GM08714 (cell line): Measurements from ENCODE around the gene FGGY.
"Not testable (repeated sequence)": the region's sequence is repeated elsewhere in the genome, so short reads cannot be mapped to it uniquely, and the experiment has no call there.

Experiments
- H3K4me3 ChIP-seq: fragments of 200-500 bp; sonication (Bioruptor generic); 2 replicates; pipeline ENCODE4 v1.5.1; 2014; ENCODE audit warnings: mild to moderate bottlenecking, low read length, inconsistent platforms
- ZNF274 ChIP-seq: IDR thresholded peaks from 2 replicates; pipeline ENCODE4 v1.6.1; 2012; ENCODE audit warnings: mild to moderate bottlenecking, low read depth, low read length

FGGY gene

DNA sequence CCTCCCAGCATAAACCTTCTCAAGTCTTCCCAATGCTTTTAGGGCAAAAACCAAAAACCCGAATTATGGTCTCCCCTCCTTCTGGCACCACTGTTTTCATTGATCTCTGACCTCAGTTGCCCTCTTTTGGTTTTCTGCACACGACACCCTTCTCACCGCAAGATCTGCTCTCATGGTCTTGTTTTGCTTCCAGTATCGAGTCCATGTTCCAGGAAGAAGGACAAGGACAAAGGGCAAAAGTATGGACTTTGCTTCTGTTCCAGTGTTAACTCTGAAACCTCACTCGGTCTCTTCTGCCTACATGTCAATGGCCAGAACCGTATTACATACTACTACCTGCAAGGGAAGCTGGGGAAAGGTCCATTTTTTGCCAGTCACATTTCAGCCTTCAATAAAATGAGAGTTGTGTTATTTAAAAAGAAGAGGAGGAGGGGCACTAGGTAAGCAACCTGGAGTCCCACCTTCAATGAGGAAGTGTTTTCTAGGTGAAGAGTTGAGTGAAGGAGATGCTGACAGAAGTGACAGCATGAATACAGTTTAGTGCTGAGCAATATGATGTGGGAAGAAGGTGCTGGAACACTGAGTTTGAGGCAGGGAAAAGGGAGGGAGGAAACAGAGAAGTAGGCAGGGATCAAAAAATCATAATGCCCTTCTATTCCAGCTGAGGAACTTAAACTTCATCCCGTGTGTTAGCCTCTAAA, 183.4 kb downstream of the FGGY start:
- no peak for TF ChIP-seq ZNF274
- no peak overlapping the region for H3K4me3 ChIP-seq

DNA sequence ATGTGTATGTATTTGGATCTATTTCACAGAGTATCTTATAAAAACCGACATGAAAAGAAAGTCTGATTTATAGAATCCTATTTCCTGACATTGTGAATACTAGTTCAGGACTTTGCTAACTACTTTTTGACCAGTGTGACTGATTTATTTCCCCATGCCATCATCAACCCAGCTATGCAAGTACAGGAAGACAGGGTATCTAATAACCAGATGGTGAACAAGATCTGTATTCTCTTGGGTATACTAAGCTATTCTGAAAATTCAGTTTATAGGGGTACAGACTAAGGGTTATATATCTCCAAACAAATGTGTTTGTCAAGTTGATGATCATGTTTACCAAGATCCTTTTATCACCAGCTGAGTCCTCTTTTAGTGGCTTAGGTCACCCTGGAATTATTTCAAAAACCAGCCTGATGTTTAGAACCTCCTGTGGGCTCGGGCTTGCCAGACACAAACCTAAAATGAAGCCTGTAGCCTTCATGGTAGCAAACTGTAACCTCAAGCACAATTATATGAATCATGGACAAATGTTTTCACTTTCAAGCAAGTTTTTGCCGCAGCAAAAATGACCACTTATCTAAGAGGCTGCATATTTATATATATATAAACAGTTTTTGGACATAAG, 185.1 kb downstream of the FGGY start:
- no peak for TF ChIP-seq ZNF274
- no peak overlapping the region for H3K4me3 ChIP-seq

DNA sequence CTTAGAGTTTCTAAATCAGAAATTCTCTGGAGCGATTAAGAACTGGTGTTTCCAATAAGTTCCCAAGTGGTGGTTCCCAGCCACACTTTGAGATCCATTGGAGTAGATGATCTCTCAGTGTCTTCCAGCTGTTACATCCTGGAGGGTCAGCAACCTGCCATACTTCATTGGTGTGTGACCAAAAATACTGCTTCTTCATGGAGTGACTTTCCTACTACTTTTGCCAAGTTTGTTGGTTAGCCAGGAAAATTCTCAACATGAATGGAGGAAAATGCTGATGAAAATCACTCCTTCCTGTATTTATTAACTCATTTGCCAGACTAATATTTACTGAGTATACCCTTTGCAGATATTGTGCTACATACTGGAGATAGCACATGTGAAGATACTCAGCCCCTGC, 186.1 kb downstream of the FGGY start:
- no peak overlapping the region for H3K4me3 ChIP-seq
- no peak for TF ChIP-seq ZNF274

DNA sequence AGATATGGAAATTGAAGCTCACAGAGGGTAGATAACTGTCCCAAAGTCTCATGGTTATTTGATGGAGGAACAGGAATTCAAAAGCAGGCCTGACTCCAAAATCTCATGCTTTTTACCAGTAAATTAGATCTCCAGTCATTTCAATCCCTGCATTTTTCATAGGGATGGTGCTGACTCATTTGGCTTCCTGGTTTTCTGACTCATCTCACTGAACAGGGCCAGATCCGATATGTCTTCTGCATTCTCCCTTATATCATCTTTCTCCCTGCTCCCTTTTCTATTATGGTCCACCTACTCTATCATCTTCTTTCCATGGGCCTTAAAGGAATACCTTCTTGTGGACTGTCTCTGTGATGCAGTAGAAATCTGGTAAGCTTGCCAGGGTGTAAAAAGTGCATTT, 187.2 kb downstream of the FGGY start:
- no peak overlapping the region for H3K4me3 ChIP-seq
- TF ChIP-seq ZNF274: no peak

DNA sequence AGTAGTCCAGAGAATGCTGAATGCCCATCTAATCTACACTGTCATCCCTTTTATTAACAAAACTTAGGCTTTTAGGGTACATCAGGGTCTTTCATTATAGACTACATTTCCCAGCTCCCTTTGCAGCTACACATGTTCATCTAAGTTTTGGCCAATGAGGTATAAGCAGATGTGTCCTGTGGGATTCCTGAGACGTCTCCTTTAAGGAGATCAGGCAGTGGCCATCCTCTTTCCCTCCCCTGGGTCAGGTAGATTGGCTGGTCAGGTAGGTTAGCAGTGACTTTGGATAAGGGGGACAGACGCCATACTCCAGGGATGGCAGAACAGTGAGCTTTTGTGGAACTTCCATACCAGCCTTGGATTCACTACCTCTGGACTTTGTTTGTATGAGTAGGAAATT, 188.3 kb downstream of the FGGY start:
- no peak for TF ChIP-seq ZNF274

DNA sequence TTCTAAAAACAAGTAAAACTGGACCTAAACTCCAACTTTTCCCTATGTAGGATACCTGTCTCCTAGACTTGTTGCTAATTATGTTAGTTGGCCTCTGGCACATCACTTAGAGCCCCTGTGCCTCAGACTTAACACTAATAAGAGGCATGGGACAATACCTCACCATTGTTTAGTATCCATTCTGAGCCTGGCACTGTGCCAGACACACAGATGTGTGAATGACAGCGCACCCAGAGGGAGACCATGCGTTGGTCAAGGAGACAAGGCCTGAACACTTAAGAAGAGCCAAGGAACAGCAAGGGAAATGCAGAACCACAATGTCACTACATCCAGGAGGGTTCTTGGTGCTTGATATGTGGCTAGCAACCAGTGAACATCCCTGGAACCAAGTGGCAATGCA, 189.1 kb downstream of the FGGY start:
- no peak for TF ChIP-seq ZNF274
- H3K4me3 ChIP-seq: no peak overlapping the region

More for the DNA sequence above, 188.3 kb downstream of the FGGY start:
- H3K4me3 ChIP-seq: no peak overlapping the region

DNA sequence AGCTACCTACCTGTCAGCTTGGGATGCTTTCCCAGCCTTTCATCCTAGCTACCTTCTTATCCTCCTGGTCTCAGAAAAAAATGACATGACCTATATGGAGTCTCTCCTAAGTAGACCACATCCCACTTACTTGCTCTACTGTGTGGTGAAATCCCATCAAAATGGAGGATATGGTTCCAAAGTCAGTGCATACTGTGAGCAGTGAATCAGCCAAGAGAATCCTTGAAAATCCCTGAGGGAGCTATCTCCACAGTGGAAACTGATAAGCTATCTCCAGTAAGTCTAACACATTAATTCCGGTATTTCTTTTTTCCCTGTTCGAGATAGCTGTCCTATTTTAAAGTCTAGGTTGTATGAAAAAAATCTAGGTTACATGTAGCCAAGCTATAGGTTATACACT, 189.7 kb downstream of the FGGY start:
- no peak for TF ChIP-seq ZNF274
- no peak overlapping the region for H3K4me3 ChIP-seq

DNA sequence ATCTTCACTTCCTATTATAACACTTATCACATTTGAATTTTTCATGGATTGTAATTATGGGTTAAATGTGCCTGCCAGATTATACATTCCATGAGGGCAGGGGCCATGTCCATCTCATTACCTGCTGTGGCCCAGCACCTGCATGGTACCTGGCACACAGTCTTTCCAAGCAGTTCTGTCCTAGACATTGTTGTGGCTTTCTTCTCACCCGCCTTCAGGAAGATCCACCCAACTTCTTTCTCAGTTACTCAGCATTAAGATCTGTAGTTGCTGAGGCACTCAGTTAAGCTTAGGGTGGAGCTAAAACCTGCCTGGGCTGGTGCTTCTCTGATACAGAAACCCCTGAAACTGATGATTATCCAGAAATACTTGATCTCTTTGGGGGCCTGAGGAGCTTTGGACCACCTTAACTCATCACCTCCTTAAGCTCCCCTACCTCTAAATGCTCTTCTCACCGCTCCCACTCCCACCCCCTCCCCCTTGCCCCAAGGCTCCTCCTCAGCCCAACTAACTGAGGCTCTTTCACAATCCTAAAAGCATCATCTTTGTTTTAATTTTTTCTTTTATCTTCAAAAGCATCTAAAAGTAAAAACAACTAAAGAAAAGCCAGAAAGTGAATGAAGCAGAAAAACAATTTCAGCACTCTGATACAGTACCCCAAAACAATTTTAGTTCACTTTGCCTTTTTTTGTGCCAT, 190.6 kb downstream of the FGGY start:
- no peak overlapping the region for H3K4me3 ChIP-seq
- TF ChIP-seq ZNF274: no peak

DNA sequence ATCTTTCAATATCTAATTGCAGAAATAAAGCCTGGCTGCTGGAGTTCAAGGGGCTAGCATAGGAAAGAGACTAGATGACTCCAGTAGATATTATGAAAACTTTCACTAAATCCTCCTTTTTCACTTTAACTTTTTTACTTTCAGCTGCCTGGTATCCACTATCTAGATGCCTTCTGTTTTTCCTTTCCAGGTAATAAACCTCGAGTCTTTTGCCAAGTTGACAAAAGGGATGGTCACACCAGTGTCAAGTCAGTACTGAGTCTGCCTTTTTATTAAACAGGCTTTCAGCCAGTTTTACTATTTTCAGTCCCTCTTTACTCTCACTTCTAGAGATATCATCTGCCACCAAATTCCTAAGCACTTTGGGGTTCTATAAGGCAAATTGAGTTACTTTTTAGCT, 195.6 kb downstream of the FGGY start:
- TF ChIP-seq ZNF274: no peak
- no peak overlapping the region for H3K4me3 ChIP-seq

DNA sequence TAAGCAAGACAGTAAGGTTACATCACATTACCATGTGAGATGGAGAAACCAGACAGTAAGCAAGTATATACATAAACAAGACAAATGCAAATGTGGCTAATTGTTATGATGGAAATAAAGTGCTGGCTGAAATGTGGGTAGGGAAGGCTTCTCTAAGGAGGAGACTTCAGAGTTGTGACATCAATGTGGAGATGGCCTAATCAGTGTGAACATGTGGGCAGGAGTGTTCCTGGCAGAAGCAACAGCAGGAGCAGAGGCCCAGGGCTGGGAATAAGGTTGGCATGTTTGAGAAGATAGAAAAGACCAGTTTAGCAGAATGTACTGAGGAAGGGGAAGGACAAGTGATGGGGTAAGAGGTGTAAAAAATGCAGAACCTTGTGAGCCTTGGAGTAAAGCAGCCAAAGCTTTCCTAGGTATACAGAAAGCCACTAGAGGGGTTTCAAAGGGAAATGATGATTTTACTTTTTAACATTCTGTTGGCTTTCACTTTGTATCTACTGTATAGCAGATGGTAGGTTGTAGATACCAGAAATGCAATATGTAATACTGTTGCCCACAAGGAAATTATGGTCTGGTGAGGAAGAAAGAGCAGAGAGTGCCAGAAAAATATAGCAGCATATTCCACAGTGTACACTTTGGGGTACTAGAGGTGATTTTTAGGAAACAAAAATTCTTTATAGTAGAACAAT, 197.4 kb downstream of the FGGY start:
- H3K4me3 ChIP-seq: no peak overlapping the region
- TF ChIP-seq ZNF274: no peak

DNA sequence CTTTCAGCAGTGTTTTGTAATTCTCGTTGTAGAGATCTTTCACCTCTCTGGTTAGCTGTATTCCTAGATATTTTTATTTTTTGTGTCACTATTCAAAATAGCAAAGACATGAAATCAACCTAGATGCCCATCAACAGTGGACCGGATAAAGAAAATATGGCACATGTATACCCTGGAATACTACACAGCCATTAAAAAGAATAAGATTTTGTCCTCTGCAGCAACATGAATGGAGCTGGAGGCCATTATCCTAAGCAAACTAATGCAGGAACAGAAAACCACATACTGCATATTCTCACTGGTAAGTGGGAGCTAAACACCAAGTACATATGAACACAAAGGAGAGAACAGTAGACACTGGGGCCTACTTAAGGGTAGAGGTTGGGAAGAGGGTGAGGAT, 199.3 kb downstream of the FGGY start:
- H3K4me3 ChIP-seq: not testable (repeated sequence)

DNA sequence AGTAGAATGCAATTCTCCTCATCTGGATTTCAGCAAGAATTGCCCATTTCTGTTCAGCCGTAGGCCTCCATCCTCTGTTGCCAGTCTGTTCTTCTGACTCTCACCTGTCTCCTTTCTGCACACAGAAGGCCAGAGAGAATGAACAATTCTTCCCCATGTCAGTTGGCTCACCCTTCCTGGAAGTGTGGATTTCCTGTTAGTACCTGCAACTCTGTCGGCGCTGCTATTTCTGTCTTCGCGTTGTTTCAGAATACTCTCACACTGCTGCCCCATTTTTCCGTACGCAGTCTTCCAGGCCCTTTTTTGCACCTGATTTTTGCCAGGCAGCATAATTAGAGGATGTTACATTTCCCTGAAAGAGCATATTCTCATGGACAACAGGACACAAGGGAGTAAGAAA, 200.7 kb downstream of the FGGY start:
- TF ChIP-seq ZNF274: no peak
- no peak overlapping the region for H3K4me3 ChIP-seq

DNA sequence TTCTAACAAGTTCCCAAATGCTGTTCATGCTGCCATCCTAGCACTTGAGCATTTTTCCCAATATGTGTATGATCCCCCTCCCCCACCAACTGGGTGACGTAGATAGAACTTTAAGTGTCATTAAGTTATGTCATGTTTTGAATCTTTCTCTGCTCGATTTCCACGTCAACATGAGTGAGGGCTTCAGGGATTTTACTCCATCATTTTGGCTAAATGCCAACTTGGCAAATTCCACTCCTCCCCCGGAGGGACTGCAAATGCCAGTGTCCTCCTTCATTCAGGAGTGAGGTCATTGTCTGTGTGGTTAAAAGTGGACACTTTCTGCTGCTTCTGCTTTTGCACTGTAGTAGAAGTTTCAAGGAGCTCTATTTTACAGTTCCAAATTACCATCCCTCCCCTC, 201.7 kb downstream of the FGGY start:
- no peak overlapping the region for H3K4me3 ChIP-seq
- TF ChIP-seq ZNF274: no peak

DNA sequence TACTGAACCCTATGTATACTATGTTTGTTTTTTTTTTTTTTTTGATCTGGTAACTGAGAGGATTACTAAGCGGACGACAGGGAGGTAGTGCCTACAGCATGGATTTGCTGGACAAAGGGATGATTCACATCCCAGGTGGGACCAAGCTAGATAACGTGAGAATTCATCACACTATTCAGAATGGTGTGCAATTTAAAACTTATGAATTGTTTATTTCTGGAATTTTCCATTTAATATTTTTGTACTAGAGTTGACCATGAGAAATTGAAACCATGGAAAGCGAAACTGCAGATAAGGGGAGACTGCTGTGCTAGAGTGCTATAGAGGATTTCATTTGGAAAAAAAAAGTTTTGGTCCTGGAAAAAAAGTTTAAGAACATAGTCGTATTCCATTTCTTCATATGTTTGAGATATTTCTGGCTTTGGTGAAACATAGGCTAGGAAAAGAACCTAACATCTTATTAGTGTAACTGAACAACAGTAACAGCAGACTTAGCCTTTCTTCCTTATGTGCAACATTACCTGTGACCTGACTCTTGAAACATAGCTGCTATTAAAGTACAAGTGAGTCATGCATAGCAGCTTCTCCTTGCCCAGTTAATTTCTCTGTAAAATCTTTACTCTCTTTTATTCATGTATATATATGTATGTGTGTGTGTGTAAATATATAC, 202.5 kb downstream of the FGGY start:
- H3K4me3 ChIP-seq: no peak overlapping the region
- TF ChIP-seq ZNF274: no peak
